ENCODE measurements around the gene SMCO3. TPM values are rescaled to one million over a fixed set of nuclear protein-coding genes. Genes with fewer than 3 reads are reported as not detected.

The SMCO3 gene
- total and polyA plus RNA-seq, 2 of the 13 experiments (the other 11 are each of a cell fraction or from before 2014, with no cell fraction given), result 0.29 to 0.42 TPM

DNA sequence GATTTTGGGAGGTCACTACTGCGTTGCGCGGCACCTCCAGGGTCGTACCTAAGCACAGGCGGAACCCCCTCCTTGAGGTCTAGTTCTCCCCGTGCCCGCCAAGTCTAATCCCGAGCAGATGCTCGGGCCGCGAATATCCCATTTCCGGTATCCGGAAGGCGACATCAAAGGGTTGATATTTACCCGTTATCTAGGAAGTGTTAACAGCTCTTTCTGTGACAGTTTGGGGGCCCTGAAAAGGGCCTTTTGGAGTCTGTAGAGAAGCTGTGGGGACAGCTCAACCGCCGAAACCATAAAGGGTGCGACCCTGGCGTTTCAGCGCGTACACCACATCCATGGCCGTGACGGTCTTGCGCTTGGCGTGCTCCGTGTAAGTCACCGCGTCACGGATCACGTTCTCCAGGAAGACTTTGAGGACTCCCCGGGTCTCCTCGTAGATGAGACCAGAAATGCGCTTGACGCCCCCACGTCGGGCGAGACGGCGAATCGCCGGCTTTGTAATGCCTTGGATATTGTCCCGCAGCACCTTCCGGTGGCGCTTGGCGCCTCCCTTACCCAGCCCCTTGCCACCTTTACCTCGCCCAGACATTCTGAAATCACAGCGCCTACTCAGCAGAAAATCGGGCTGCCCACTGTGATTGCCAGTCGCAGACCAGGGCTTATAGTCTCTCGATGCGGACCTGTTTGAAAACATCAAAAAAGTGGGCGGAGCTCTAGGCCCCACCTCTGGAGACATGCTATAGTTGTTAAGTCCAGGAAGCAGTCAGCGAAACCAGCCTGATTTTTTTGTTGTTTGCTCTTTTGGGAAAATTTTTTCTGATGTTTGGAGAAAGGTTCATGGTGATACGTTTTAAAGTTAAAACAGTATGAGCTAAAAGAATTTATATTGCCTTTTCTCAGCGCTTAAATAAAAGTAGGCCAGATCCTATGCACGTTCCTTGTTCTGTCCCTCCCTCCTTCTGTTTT is 43.2 kb downstream of the SMCO3 start (continued):
- peak; percentile 72 for TF ChIP-seq KAT8 (CRISPR knock-in tag; IDR thresholded peaks at IDR 0.05)
- TF ChIP-seq, protein P1, sequence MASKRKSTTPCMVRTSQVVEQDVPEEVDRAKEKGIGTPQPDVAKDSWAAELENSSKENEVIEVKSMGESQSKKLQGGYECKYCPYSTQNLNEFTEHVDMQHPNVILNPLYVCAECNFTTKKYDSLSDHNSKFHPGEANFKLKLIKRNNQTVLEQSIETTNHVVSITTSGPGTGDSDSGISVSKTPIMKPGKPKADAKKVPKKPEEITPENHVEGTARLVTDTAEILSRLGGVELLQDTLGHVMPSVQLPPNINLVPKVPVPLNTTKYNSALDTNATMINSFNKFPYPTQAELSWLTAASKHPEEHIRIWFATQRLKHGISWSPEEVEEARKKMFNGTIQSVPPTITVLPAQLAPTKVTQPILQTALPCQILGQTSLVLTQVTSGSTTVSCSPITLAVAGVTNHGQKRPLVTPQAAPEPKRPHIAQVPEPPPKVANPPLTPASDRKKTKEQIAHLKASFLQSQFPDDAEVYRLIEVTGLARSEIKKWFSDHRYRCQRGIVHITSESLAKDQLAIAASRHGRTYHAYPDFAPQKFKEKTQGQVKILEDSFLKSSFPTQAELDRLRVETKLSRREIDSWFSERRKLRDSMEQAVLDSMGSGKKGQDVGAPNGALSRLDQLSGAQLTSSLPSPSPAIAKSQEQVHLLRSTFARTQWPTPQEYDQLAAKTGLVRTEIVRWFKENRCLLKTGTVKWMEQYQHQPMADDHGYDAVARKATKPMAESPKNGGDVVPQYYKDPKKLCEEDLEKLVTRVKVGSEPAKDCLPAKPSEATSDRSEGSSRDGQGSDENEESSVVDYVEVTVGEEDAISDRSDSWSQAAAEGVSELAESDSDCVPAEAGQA (IDR thresholded peaks at IDR 0.05; ENCODE audit: low read depth), result peak; percentile 43; the same call in 1 of the 2 replicates
- TF ChIP-seq, protein P1 (CRISPR knock-in tag; IDR thresholded peaks at IDR 0.05; ENCODE audit: borderline replicate concordance), result no peak
- TF ChIP-seq ZNF451 (CRISPR knock-in tag; IDR thresholded peaks at IDR 0.05), result no peak
- peak; percentile 58 for TF ChIP-seq RFXAP (CRISPR knock-in tag; IDR thresholded peaks at IDR 0.05; ENCODE audit: borderline replicate concordance)
- no peak for TF ChIP-seq MTA3 (CRISPR knock-in tag; IDR thresholded peaks at IDR 0.05)
- TF ChIP-seq MXD4 (CRISPR knock-in tag; IDR thresholded peaks at IDR 0.05), result peak; percentile 43
- TF ChIP-seq ZNF33A (CRISPR knock-in tag; IDR thresholded peaks at IDR 0.05; ENCODE audit: borderline replicate concordance), result peak; percentile 81; the same call in 1 of the 2 replicates
- TF ChIP-seq ZNF775 (CRISPR knock-in tag; IDR thresholded peaks at IDR 0.05; ENCODE audit: borderline replicate concordance), result no peak
- no peak for TF ChIP-seq ZNF660 (CRISPR knock-in tag; IDR thresholded peaks at IDR 0.05; ENCODE audit: borderline replicate concordance, low read depth)
- no peak; the same call in 1 of the 2 replicates for TF ChIP-seq ZNF607 (CRISPR knock-in tag; IDR thresholded peaks at IDR 0.05; ENCODE audit: borderline replicate concordance)
- TF ChIP-seq USF2 (IDR thresholded peaks at IDR 0.05; ENCODE audit: low read depth, low read length), result no peak
- no peak for TF ChIP-seq USF2 (CRISPR knock-in tag; IDR thresholded peaks at IDR 0.05; ENCODE audit: borderline replicate concordance)
- TF ChIP-seq ZFP36L2 (CRISPR knock-in tag; IDR thresholded peaks at IDR 0.05), result no peak
- TF ChIP-seq SIN3B (IDR thresholded peaks at IDR 0.05; ENCODE audit: low read length), result no peak
- peak; percentile 73; the same call in 1 of the 2 replicates for TF ChIP-seq HOMEZ (CRISPR knock-in tag; IDR thresholded peaks at IDR 0.05; ENCODE audit: low read depth)
- TF ChIP-seq ZNF33B (CRISPR knock-in tag; IDR thresholded peaks at IDR 0.05), result no peak
- no peak for TF ChIP-seq ZNF230 (CRISPR knock-in tag; IDR thresholded peaks at IDR 0.05)
- no peak for TF ChIP-seq SP2 (CRISPR knock-in tag; IDR thresholded peaks at IDR 0.05)
- peak; percentile 91 for TF ChIP-seq ZEB1 (IDR thresholded peaks at IDR 0.05; ENCODE audit: insufficient replicate concordance, low read depth)
